ENCODE data around the gene USP51.
"Not testable (repeated sequence)": the region's sequence is repeated elsewhere in the genome, so short reads cannot be mapped to it uniquely, and the experiment has no call there.

DNA sequence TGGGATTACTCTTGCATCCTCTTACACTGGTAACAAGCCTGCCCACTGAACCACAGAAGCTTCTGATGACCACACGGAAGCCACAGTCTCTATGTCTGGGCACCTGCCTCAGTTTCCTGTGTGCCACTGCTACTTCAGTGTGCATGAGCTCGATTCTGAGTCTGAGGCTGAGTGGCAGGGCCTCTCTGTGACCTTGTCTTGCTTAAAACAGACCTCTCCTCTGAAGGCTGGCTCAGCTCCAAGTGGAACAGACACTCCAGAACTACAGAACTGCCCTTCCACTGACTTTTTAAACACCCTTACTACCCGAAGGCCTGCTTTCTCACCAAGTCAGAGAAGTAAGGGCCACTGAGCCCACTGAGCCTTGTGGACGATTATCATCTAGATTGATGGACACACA lies 29.7 kb downstream of the USP51 start:
- not testable (repeated sequence) for TF ChIP-seq EP300 (IDR thresholded peaks at IDR 0.05)
- TF ChIP-seq, protein P1, sequence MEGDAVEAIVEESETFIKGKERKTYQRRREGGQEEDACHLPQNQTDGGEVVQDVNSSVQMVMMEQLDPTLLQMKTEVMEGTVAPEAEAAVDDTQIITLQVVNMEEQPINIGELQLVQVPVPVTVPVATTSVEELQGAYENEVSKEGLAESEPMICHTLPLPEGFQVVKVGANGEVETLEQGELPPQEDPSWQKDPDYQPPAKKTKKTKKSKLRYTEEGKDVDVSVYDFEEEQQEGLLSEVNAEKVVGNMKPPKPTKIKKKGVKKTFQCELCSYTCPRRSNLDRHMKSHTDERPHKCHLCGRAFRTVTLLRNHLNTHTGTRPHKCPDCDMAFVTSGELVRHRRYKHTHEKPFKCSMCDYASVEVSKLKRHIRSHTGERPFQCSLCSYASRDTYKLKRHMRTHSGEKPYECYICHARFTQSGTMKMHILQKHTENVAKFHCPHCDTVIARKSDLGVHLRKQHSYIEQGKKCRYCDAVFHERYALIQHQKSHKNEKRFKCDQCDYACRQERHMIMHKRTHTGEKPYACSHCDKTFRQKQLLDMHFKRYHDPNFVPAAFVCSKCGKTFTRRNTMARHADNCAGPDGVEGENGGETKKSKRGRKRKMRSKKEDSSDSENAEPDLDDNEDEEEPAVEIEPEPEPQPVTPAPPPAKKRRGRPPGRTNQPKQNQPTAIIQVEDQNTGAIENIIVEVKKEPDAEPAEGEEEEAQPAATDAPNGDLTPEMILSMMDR (IDR thresholded peaks at IDR 0.05): not testable (repeated sequence)
